Glutamatergic neuron (in vitro differentiated cells): ENCODE data around the gene CADM2. TPM values are rescaled to one million over a fixed set of nuclear protein-coding genes. Genes with fewer than 3 reads are reported as not detected.

Source experiments
- DNase-seq: peaks from one replicate; pipeline ENCODE4 v3.0.0; 2022
- H3K27ac Mint-ChIP-seq: one replicate; pipeline ENCODE4 v1.8.0; 2020; ENCODE audit warnings: mild to moderate bottlenecking, mixed read lengths, inconsistent platforms; ENCODE audit not compliant: unreplicated experiment
- H3K27me3 Mint-ChIP-seq: one replicate; pipeline ENCODE4 v1.8.0; 2020; ENCODE audit warnings: mild to moderate bottlenecking, moderate library complexity, mixed read lengths, inconsistent platforms; ENCODE audit not compliant: unreplicated experiment
- H3K36me3 Mint-ChIP-seq: one replicate; pipeline ENCODE4 v1.8.0; 2020; ENCODE audit warnings: mild to moderate bottlenecking, mixed read lengths, inconsistent platforms; ENCODE audit not compliant: unreplicated experiment
- H3K4me1 Mint-ChIP-seq: one replicate; pipeline ENCODE4 v1.8.0; 2020; ENCODE audit warnings: mild to moderate bottlenecking, low read depth, mixed read lengths, inconsistent platforms; ENCODE audit not compliant: unreplicated experiment
- H3K4me3 Mint-ChIP-seq: one replicate; pipeline ENCODE4 v1.8.0; 2020; ENCODE audit warnings: mild to moderate bottlenecking, mixed read lengths, inconsistent platforms; ENCODE audit not compliant: unreplicated experiment
- H3K9me3 Mint-ChIP-seq: one replicate; pipeline ENCODE4 v1.8.0; 2020; ENCODE audit warnings: mild to moderate bottlenecking, moderate library complexity, mixed read lengths, inconsistent platforms; ENCODE audit not compliant: unreplicated experiment
- CTCF ChIP-seq: fragments of 200-600 bp; sonication (generic); IDR thresholded peaks from one replicate; pipeline ENCODE4 v1.5.0; 2021; ENCODE audit not compliant: partially characterized antibody, unreplicated experiment
- total RNA-seq: library from RNA; stranded (reverse); fragmentation: NEBNext Ultra II Directional; extraction: Animal tissue kit (Norgen Biotek cat#: 25700); gene quantifications from one replicate; pipeline ENCODE4 v1.2.1, GENCODE V29; 2021; ENCODE audit not compliant: unreplicated experiment

CADM2 gene
- total RNA-seq, 1 donor from 2014 or later = 233 TPM

GRCh38 chr3:85935171-85935570, 976.4 kb downstream of the CADM2 start:
- no peak for TF ChIP-seq CTCF
- H3K27ac Mint-ChIP-seq = no peak overlapping the region
- H3K36me3 Mint-ChIP-seq = no peaks in the 10 kb centered on the region

GRCh38 chr3:85939074-85939482, 980.3 kb downstream of the CADM2 start:
- Mint-ChIP-seq H3K9me3 (peaks cover 2% of the 10 kb centered on the region), H3K4me3 (no peak overlapping the region)

More at GRCh38 chr3:85935171-85935570, 976.4 kb downstream of the CADM2 start:
- peaks cover 2% of the 10 kb centered on the region for H3K9me3 Mint-ChIP-seq
- no peak for DNase-seq
- peaks cover 14% of the 10 kb centered on the region for H3K4me1 Mint-ChIP-seq
- no peak overlapping the region for H3K4me3 Mint-ChIP-seq
- H3K27me3 Mint-ChIP-seq = peaks cover 2% of the 10 kb centered on the region

GRCh38 chr3:85950435-85950834, 991.6 kb downstream of the CADM2 start:
- no peak overlapping the region for H3K4me3 Mint-ChIP-seq
- peaks cover 4% of the 10 kb centered on the region for H3K9me3 Mint-ChIP-seq
- DNase-seq = no peak
- no peaks in the 10 kb centered on the region for H3K4me1 Mint-ChIP-seq
- peaks cover 2% of the 10 kb centered on the region for H3K27me3 Mint-ChIP-seq
- no peak for TF ChIP-seq CTCF
- no peak overlapping the region for H3K27ac Mint-ChIP-seq
- H3K36me3 Mint-ChIP-seq = peaks cover under 1% of the 10 kb centered on the region

More at GRCh38 chr3:85939074-85939482, 980.3 kb downstream of the CADM2 start:
- no peak for DNase-seq
- no peak for TF ChIP-seq CTCF
- Mint-ChIP-seq H3K4me1 (peaks cover 7% of the 10 kb centered on the region), H3K27me3 (peaks cover 2% of the 10 kb centered on the region), H3K36me3 (peaks cover 3% of the 10 kb centered on the region), H3K27ac (peak overlapping the region; percentile 1)

- no peak for TF ChIP-seq CTCF
- no peaks in the 10 kb centered on the region for H3K4me1 Mint-ChIP-seq
- no peak for DNase-seq
- H3K27me3 Mint-ChIP-seq = peaks cover 1% of the 10 kb centered on the region
- H3K27ac Mint-ChIP-seq = no peak overlapping the region
- H3K4me3 Mint-ChIP-seq = no peak overlapping the region
- H3K36me3 Mint-ChIP-seq = no peaks in the 10 kb centered on the region
- no peaks in the 10 kb centered on the region for H3K9me3 Mint-ChIP-seq
These were observed 1002.0 kb downstream of the CADM2 start for GRCh38 chr3:85960793-85961192.

GRCh38 chr3:85977615-85978338, 1019.0 kb downstream of the CADM2 start:
- H3K4me3 Mint-ChIP-seq = no peak overlapping the region
- peaks cover 3% of the 10 kb centered on the region for H3K27me3 Mint-ChIP-seq
- H3K4me1 Mint-ChIP-seq = peaks cover 2% of the 10 kb centered on the region
- DNase-seq = no peak
- no peak for TF ChIP-seq CTCF
- H3K36me3 Mint-ChIP-seq = no peaks in the 10 kb centered on the region
- H3K27ac Mint-ChIP-seq = no peak overlapping the region
- H3K9me3 Mint-ChIP-seq = peaks cover 4% of the 10 kb centered on the region
